Measurements from ENCODE around the gene PAX8. TPM values are rescaled to one million over a fixed set of nuclear protein-coding genes. Genes with fewer than 3 reads are reported as not detected.
"Not testable (repeated sequence)": the region's sequence is repeated elsewhere in the genome, so short reads cannot be mapped to it uniquely, and the experiment has no call there.

PAX8 gene
- total RNA-seq, 1 experiment from 2014 or later = 2.4 TPM

- H3K4me1 Mint-ChIP-seq (ENCODE audit: insufficient read depth, unreplicated experiment) = peaks cover 17% of the 10 kb centered on the region
- H3K27me3 Mint-ChIP-seq (ENCODE audit: insufficient read depth, unreplicated experiment); H3K27ac Mint-ChIP-seq (ENCODE audit: low read depth, unreplicated experiment); POLR2A ChIA-PET; BruUV-seq (replicated peaks); DNase-seq (ENCODE audit: unreplicated experiment); H3K36me3 Mint-ChIP-seq (ENCODE audit: insufficient read depth, unreplicated experiment); intact Hi-C loops (cut with micrococcal nuclease); H3K4me3 Mint-ChIP-seq (ENCODE audit: unreplicated experiment); H3K9me3 Mint-ChIP-seq (ENCODE audit: unreplicated experiment); CTCF ChIA-PET: not testable (repeated sequence)
Measured at GRCh38 chr2:113318941-113319340, 40.2 kb upstream of the PAX8 start.

DNA sequence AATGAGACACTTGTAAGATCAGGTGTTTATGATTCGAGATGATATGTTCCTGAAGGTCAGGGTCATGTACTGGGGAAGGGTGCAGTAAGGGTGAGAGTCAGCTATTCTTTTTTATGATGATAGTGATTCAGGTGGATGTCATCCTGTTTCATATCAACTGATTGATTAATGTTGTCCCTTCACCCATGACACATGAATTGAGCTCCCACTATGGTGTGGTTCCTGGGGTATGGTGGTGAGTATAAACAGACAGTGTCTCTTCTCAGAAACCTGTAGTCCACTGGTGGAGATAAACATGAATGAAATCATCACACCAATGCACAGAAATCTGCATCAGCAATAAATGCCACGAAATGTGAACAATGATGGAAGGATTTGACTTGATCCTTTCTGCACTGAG, 37.4 kb upstream of the PAX8 start:
- ChIA-PET POLR2A (no interaction called here), CTCF (interaction anchor here (0.6 to 1.6 kb wide), 3 partner anchors 19 to 117 kb away, joined by 3 to 5 read pairs (median 3); no protein-coding TSS in a partner anchor)
- Mint-ChIP-seq H3K9me3 (ENCODE audit: unreplicated experiment) (no peaks in the 10 kb centered on the region), H3K27ac (ENCODE audit: low read depth, unreplicated experiment) (no peak overlapping the region), H3K27me3 (ENCODE audit: insufficient read depth, unreplicated experiment) (no peaks in the 10 kb centered on the region), H3K4me3 (ENCODE audit: unreplicated experiment) (no peak overlapping the region), H3K4me1 (ENCODE audit: insufficient read depth, unreplicated experiment) (peaks cover 22% of the 10 kb centered on the region), H3K36me3 (ENCODE audit: insufficient read depth, unreplicated experiment) (no peaks in the 10 kb centered on the region)
- intact Hi-C loops (cut with micrococcal nuclease) = no loop called here
- BruUV-seq (replicated peaks) = no TSS peak
- TF ChIP-seq, protein P1, sequence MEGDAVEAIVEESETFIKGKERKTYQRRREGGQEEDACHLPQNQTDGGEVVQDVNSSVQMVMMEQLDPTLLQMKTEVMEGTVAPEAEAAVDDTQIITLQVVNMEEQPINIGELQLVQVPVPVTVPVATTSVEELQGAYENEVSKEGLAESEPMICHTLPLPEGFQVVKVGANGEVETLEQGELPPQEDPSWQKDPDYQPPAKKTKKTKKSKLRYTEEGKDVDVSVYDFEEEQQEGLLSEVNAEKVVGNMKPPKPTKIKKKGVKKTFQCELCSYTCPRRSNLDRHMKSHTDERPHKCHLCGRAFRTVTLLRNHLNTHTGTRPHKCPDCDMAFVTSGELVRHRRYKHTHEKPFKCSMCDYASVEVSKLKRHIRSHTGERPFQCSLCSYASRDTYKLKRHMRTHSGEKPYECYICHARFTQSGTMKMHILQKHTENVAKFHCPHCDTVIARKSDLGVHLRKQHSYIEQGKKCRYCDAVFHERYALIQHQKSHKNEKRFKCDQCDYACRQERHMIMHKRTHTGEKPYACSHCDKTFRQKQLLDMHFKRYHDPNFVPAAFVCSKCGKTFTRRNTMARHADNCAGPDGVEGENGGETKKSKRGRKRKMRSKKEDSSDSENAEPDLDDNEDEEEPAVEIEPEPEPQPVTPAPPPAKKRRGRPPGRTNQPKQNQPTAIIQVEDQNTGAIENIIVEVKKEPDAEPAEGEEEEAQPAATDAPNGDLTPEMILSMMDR (IDR thresholded peaks at IDR 0.05; ENCODE audit: unreplicated experiment) = no peak
- DNase-seq (ENCODE audit: unreplicated experiment) = no peak

GRCh38 chr2:113314663-113315062, 35.9 kb upstream of the PAX8 start:
- POLR2A ChIA-PET; H3K9me3 Mint-ChIP-seq (ENCODE audit: unreplicated experiment); DNase-seq (ENCODE audit: unreplicated experiment); BruUV-seq (replicated peaks); H3K27me3 Mint-ChIP-seq (ENCODE audit: insufficient read depth, unreplicated experiment); intact Hi-C loops (cut with micrococcal nuclease); H3K4me3 Mint-ChIP-seq (ENCODE audit: unreplicated experiment); H3K36me3 Mint-ChIP-seq (ENCODE audit: insufficient read depth, unreplicated experiment); H3K27ac Mint-ChIP-seq (ENCODE audit: low read depth, unreplicated experiment): not testable (repeated sequence)
- CTCF ChIA-PET = interaction anchor here (0.5 to 1.2 kb wide), 3 partner anchors 8 to 55 kb away, joined by 3 to 4 read pairs (median 3); no protein-coding TSS in a partner anchor
- peaks cover 29% of the 10 kb centered on the region for H3K4me1 Mint-ChIP-seq (ENCODE audit: insufficient read depth, unreplicated experiment)

DNA sequence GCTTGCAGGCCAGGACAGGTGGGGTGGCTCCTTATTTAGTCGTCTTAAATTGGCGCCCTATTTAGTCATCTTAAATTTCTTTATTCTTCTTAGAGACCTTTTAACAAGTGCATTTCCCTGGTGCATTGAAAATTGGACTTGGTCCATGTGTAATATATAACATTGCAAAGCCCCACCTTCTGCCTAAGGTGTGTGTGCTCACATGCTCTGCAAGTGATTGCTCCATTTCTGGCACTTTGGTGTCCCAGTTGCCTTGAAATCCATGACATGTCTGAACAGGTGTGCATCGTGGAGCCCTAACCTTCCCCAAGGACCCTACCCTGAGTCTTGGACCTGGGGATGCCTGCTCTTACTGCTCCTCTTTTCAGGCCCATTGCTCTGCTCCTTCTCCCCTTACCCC, 35.5 kb upstream of the PAX8 start:
- ChIA-PET CTCF (interaction anchor here (1.2 kb wide), 1 partner anchor 9 kb away, joined by 3 read pairs; no protein-coding TSS in a partner anchor), POLR2A (interaction anchor here (0.9 to 1.1 kb wide), 2 partner anchors 10 to 76 kb away, joined by 3 read pairs; no protein-coding TSS in a partner anchor)
- peak; percentile 47 for DNase-seq (ENCODE audit: unreplicated experiment)

DNA sequence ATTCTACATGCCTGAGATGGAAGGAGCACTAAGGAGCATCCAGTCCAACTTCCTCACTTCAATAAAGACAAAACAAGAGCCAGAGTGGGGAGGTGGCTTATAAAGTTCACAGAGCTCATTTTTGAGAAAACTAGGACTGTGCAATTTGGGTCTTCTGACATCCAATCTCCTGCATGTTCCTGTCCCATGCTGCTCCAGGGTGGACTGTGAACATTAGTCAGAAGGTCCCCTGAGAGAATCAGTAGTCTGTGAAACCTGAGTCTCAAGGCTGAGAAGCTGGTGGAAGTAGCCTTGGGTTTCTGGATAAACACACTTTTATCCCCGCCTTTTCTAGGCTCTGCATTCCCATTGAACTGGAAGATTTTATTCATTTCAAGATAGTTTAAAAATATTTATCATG, 33.1 kb upstream of the PAX8 start:
- H3K4me3 Mint-ChIP-seq (ENCODE audit: unreplicated experiment); H3K36me3 Mint-ChIP-seq (ENCODE audit: insufficient read depth, unreplicated experiment); DNase-seq (ENCODE audit: unreplicated experiment); H3K9me3 Mint-ChIP-seq (ENCODE audit: unreplicated experiment); intact Hi-C loops (cut with micrococcal nuclease); H3K27ac Mint-ChIP-seq (ENCODE audit: low read depth, unreplicated experiment); BruUV-seq (replicated peaks); H3K27me3 Mint-ChIP-seq (ENCODE audit: insufficient read depth, unreplicated experiment): not testable (repeated sequence)
- CTCF ChIA-PET = interaction anchor here (0.9 to 1.0 kb wide), 2 partner anchors 15 to 59 kb away, joined by 3 to 4 read pairs; no protein-coding TSS in a partner anchor
- peaks cover 39% of the 10 kb centered on the region for H3K4me1 Mint-ChIP-seq (ENCODE audit: insufficient read depth, unreplicated experiment)
- POLR2A ChIA-PET = interaction anchor here (0.6 to 0.9 kb wide), 2 partner anchors 28 to 59 kb away, joined by 3 to 4 read pairs; no protein-coding TSS in a partner anchor

More for the DNA sequence above, 35.5 kb upstream of the PAX8 start:
- H3K36me3 Mint-ChIP-seq (ENCODE audit: insufficient read depth, unreplicated experiment); H3K9me3 Mint-ChIP-seq (ENCODE audit: unreplicated experiment); H3K27me3 Mint-ChIP-seq (ENCODE audit: insufficient read depth, unreplicated experiment); H3K27ac Mint-ChIP-seq (ENCODE audit: low read depth, unreplicated experiment); H3K4me3 Mint-ChIP-seq (ENCODE audit: unreplicated experiment); intact Hi-C loops (cut with micrococcal nuclease); BruUV-seq (replicated peaks): not testable (repeated sequence)
- peaks cover 34% of the 10 kb centered on the region for H3K4me1 Mint-ChIP-seq (ENCODE audit: insufficient read depth, unreplicated experiment)

DNA sequence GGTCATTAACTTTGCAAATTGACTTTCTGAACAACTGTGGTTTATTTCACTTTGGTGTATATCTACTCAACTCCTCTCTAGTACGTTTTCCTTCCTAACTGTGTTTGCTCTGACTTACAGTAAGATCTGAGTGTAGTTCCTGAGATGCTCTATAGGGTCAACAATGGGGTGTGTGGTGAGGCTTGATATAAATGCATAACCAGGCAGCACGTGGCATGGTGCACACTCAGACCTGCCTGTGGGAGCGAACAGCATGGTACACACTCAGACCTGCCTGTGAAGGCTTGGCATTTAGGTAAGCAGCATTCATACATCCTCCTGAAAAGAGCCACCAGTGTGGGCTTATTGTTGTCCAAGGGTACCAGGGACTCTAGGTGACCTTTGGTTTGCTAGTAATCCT, 32.5 kb upstream of the PAX8 start:
- POLR2A ChIA-PET = interaction anchor here (0.9 to 1.5 kb wide), 3 partner anchors 18 to 79 kb away, joined by 3 to 9 read pairs (median 3); no protein-coding TSS in a partner anchor
- intact Hi-C loops (cut with micrococcal nuclease); DNase-seq (ENCODE audit: unreplicated experiment); H3K27ac Mint-ChIP-seq (ENCODE audit: low read depth, unreplicated experiment); H3K36me3 Mint-ChIP-seq (ENCODE audit: insufficient read depth, unreplicated experiment); BruUV-seq (replicated peaks); H3K4me3 Mint-ChIP-seq (ENCODE audit: unreplicated experiment); H3K27me3 Mint-ChIP-seq (ENCODE audit: insufficient read depth, unreplicated experiment); H3K9me3 Mint-ChIP-seq (ENCODE audit: unreplicated experiment): not testable (repeated sequence)
- CTCF ChIA-PET = interaction anchor here (0.8 to 1.0 kb wide), 2 partner anchors 60 to 107 kb away, joined by 3 to 4 read pairs; no protein-coding TSS in a partner anchor
- peaks cover 39% of the 10 kb centered on the region for H3K4me1 Mint-ChIP-seq (ENCODE audit: insufficient read depth, unreplicated experiment)
